GM18868 (cell line): ENCODE data around the gene GFRA1.

Experiments used
- ATAC-seq: cut with Tn5 transposase; IDR thresholded peaks from one replicate; pipeline ENCODE4 v1.9.1; 2021; ENCODE audit warnings: mild to moderate bottlenecking, moderate library complexity; ENCODE audit not compliant: unreplicated experiment

Gene GFRA1

GRCh38 chr10:116133634-116134033, 139.4 kb downstream of the GFRA1 start:
- ATAC-seq = no peak

DNA sequence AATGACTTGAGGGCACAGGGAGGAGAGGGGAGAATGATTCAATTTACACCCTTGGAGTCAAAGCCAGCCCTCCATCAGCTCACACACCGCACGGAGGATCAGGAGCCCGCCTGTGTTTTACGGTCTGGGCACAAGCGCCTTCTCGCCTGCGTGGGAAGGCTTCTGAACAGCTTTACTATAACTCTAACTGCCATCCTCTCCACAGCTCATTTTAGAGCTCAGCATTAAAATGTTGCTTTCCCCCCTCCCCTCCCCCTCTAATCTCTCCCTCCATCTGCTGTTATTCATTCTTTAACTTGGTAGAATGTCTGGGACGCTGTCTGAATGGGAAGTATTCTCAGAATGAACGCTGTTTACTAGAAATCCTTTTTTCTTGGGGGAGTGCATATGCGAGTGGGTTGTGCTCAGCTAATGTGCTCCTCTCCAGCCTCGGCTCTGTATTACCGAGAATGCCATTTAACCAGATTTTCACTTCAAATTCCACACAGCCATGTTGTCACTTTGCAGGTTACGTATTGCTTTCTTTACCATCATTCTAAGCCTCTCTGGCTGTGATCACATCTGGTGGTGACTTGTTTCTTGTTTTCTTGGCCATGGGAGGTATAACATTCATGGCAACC, 140.1 kb downstream of the GFRA1 start:
- ATAC-seq = no peak

- no peak for ATAC-seq
These were observed 143.0 kb downstream of the GFRA1 start for GRCh38 chr10:116130006-116130405.

- ATAC-seq = no peak
These were observed 145.9 kb downstream of the GFRA1 start for GRCh38 chr10:116126954-116127695.

DNA sequence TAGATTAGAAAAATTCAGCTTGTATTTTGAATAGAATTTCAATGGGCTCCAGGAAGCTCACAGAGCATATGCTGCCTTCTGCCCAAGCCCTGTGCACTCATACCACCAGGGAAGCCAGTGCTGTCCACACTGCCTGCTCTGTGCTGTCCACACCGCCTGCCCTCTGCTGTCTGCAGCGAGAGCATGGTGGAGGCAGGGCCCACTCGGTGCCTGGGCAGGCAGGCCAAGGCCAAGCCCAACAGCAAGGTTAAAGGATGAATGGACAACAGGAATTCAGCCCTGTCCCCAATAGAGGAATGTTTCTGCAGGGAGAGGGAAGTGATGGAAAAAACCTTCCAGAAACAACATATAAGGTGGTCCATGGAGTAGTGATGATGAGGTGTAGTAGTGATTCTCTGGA, 146.8 kb downstream of the GFRA1 start:
- ATAC-seq = no peak

GRCh38 chr10:116125180-116125579, 147.8 kb downstream of the GFRA1 start:
- ATAC-seq = no peak

GRCh38 chr10:116124777-116125176, 148.2 kb downstream of the GFRA1 start:
- no peak for ATAC-seq

DNA sequence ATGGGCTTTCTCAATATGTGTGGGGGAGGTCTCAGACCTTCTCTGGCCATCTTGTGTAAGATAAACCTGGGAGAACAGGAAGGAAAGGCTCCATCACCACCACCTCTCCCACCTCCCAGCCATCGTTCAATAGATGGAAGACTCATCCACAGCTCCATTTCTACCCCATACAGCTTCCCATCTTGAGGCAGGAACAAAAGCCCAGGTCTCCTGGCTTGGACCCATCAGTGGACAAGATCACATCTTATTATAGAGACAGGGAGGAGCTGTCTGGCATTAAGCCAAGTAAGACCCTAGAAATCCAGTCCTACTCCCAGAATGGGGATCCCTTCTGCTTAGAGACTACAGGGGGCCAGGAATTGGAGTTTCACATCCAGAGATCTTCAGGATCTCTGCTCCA, 150.3 kb downstream of the GFRA1 start:
- ATAC-seq = no peak

GRCh38 chr10:116121640-116122525, 151.1 kb downstream of the GFRA1 start:
- no peak for ATAC-seq

DNA sequence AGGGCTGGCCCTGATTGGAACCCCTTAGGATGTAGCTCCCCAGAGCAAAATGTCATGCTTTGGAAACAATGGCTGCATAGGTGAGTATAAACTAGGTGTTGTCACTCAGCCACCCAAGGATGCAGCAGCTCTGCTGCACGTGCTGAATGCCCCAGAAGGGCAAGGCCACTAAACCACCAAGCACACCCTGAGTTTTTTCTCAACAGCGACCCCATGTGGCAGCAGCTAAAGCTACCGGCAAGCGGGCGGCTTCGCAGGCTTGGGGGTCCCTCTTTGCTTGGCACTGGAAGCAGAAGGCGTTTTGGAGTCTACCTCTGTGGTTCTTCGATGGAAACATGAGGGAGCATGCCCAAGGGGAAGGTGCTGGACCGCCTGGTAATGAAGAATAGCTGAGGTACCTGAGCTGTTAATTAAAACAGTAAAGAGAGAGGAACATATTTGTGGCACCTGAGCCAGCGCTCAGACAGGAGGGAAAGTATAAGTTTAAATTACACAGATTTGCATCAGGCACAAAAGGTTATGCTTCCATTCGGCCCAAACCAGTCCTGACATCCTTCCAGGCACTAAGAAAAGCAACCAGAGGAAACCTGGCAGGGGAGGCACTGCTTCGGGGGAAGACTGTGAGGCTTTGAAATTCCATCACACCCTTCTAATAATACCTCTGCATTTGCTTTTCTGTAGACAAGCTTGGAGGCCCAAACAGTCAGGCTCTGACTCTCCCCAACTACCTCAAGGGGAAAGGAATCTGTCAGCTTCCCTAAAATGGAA, 152.1 kb downstream of the GFRA1 start:
- ATAC-seq = no peak

GRCh38 chr10:116118847-116119246, 154.2 kb downstream of the GFRA1 start:
- no peak for ATAC-seq

DNA sequence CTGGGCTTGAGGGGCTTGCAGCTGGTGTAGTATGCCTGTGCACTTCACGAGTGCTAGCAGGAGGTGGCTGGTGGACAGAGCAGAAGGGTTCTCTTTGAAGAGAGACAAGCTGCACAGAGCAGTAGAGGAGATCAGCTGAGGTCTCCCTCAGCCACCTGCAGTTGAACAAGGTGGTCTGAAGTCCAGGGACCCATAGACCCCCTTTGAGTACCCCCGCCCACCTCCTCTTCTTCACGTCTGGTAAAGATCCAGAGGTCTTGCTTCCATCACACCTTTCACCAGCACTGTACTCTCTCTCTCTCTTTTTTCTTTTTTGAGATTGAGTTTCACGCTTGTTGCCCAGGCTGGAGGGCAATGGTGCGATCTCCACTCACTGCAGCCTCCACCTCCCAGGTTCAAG, 157.2 kb downstream of the GFRA1 start:
- no peak for ATAC-seq

DNA sequence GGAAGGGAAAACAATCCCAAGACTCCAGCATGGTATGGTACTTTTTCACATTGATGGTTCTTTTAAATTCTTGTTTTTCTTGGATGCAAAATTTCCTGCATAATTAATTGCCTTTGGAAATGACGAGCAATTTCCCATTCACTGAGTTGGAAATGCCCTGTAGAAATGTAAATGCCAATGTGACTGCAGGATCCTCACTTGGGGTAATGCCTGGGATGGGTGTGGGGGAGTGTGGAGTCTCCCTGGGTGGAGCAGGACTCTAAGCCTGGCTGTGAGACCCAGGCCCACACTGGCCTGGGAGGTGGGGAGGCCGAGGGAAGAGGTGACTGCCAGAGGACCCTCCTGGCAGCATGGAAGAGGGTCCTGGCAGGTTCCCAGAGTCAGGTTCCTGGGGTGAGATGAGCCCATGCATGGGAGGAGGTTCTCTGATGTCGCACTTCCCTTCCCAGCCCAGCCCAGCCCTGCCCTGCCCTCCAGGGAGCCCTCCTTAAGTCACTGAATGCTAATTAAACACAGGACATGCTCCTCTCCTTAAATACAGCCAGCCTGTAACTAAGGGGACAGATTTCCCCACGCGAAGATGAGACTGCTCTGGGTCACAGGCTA, 157.9 kb downstream of the GFRA1 start:
- no peak for ATAC-seq

DNA sequence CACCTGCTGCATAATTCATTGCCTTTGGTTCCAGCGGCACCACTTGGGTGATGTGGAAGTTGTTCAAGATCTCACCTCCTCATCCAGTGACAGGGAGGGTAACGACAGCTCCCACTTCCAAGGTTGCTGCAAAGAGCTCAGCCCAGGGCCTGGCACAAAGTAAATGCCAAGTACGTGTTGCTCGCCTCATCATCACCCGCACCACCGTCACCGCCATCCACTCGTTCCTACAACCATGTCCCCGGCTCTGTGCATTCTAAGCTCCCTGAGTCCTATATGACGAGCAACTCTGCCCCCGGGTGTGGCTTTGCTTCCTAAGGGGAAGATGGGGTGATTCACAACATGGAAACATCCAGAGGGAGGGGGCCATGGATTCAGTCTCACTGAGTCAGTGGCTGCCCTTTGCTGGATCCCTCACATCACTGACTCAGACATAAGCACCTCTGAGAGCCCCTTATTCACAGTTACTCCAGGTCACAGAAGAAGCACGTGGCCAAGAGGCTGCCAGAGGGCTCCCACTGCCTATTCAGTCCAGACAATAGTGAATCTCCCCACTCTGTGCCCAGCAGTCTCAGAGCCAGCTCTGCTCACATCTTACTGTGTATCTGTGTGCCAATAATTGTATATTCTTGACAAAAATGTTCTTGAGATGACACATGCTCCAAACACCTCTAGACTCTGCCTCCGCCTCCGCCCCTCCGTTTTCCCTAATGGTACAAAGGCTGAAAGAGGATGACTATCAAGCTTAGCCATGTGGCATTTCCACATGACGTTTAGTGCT, 159.1 kb downstream of the GFRA1 start:
- no peak for ATAC-seq

- ATAC-seq = no peak
These were observed 160.5 kb downstream of the GFRA1 start for GRCh38 chr10:116112232-116113231.

DNA sequence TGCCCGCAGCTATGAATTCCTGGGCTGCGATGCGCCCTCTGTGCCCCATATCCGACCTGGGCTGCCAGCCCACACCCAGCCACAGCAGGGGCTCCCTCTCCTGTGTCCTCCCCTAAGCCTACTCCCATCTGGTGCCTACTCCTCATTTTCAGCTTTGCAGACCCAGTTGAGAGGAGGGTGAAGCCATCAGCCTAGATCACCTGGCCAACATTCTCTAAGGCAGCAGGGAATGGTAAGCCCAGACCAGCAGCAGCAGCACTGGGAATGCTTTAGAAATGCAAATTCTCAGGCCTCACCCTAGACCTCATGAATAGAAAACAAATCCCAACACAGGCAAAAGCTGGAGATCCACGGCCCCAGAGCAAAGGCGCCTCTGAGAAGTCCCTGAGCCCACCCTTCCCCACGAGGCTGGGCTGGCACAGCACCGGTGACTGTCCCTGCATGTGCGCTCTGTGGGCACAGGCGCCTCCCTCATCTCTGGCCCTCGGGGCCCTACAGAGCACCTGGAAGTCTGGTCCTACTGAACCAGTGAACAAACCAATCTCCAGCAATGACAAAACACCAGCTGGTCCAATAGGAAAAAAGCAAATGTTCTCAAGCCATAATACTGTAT, 161.4 kb downstream of the GFRA1 start:
- ATAC-seq = no peak

- no peak for ATAC-seq
These were observed 162.3 kb downstream of the GFRA1 start for GRCh38 chr10:116110736-116111135.

DNA sequence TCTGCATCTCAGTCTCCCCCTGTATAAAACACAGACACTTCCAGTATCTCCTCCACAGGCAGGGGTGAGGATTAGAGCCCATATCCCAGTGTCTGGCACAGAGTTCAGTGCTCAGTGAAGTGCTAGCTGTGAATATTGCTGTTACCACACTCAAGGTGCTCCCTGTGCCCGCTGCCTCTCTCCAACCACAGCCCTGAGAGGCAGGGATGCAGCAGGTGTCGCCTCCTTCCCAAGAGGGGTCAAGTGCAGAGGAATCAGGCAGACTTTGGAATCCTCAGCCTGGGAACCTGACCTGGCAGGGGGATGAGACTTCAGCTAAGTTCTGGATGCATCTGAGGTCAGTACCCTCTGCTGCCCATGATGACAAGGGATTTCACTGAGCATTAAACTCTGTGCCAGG, 163.1 kb downstream of the GFRA1 start:
- no peak for ATAC-seq
